GM18505 (cell line): ENCODE data around the gene PABPN1.

Experiments used
- ATAC-seq: cut with Tn5 transposase; IDR thresholded peaks from one replicate; pipeline ENCODE4 v1.9.1; 2021; ENCODE audit not compliant: unreplicated experiment
- POLR2A ChIP-seq: IDR thresholded peaks from 4 replicates; pipeline ENCODE4 v1.6.1; 2011; ENCODE audit warnings: borderline replicate concordance; ENCODE audit not compliant: insufficient read depth, insufficient read length; ENCODE audit errors: extremely low read depth

Gene PABPN1

DNA sequence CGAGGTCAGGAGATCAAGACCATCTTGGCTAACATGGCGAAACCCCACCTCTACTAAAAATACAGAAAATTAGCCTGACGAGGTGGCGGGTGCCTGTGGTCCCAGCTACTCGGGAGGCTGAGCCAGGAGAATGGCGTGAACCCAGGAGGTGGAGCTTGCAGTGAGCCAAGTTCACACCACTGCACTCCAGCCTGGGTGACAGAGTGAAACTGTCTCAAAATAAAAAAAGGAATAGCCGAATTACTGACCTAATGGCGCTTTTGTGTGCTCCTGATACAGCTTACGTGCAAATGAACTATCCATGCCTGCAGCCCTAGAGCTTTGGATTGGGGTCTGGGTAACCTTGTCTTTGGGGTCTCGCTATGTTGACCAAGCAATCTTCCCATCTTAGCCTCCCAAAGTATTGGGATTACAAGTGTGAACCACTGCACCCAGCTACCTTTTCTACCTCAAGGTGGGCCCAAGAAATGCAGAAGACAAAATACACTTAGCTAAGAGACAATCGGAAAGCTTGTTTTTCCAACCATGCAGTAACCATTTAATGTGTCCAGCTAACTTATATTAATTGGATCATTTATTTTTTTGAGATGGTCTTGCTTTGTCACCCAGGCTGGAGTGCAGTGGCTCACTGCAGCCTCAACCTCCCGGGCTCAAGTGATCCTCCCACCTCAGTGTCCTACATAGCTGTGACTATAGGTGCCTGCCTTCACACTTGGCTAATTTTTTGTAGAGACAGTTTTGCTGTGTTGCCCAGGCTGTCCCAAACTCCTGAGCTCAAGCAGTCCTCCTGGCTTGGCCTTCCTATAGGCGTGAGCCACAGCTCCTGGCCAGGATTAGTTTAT lies 5.5 kb downstream of the PABPN1 start:
- TF ChIP-seq POLR2A: peak; percentile 49
- no peak for ATAC-seq

DNA sequence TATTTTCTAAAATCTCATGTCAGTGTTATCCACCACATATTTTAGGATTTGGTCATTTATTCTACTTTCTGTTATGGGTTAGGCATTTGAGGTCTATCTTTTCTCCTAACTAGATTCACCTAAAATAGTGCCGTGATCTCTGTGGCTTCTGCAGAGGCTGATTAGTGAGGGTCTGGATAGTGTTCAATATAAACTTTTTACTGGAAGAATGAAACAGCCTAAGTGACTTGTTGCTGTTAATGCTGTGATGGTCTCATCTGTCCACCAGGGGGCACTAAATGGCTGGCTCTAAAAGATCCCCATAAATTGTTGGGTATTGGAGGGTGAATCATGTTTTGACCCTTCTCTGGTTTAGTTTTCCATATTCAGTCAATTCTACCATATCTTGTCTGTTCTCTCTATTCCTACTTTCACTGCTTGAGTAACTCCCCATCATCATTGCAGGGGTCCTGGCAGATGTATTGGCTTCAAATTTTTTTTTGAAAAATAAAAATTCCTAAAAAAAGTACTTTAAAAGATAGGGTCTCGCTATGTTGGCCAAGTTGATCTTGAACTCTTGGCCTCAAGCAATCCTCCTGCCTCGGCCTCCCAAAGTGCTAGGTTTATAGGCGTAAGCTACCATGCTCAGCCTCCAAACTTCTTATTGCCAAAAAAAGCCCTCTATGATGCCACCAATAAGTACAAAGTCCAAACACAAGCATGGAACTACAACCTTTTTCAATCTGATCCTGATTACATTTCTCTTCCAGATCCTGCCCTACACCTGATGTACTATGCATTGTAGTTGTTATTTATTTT lies 6.9 kb downstream of the PABPN1 start:
- no peak for ATAC-seq
- TF ChIP-seq POLR2A: peak; percentile 24

GRCh38 chr14:23335623-23336022 lies 14.4 kb downstream of the PABPN1 start:
- ATAC-seq: no peak
- TF ChIP-seq POLR2A: no peak

DNA sequence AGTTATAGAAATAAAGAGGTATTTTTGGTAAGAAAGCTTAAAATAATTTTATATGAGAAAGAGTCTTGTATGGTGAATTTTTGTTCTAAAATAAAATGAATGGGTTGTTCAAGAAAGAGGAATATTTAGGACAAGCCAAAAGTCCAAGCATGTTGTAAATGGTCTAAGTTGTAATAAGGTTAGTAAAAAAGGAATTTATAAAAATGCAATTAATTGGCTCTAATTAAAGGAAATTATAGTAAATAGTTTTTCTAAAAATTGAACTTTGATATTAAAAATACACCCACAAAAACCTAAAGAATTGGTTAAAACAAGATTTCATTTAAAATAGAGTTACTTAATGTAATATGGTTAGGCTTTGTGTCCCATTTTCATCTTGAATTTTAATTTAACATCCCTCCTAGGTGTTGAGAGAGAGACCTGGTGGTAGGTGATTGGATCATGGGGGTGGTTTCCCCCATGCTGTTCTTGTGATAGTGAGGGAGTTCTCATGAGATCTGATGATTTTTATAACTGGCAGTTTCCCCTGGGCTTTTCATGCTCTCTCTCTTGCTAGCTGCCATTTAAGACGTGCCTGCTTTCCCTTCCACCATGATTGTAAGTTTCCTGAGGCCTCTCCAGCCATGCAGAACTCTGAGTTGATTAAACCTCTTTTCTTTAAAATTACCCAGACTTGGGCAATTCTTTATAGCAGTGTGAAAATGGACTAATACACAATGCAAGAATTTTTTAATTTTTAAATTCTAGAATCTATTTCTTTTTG lies 18.4 kb downstream of the PABPN1 start:
- TF ChIP-seq POLR2A: no peak
- no peak for ATAC-seq

DNA sequence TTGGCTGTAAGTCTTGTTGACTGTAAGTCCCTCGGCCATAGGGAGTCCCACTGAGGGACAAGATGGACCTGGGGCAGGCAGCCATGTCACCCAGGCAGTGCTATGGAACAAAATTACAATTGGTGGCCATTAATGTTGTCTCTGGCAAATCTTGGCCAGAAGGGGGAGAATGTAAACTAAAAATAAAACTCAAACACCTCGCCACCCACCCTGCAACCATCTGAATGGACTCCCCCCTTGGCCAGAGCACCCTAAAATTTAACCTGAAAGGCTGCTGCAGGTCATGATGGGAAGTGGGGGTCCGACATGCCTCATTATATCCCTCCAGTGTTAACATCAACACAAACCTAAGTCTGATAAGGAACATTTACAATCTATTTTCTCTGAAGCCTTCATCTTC lies 23.2 kb downstream of the PABPN1 start:
- TF ChIP-seq POLR2A: no peak
- no peak for ATAC-seq

GRCh38 chr14:23345987-23346692 lies 24.9 kb downstream of the PABPN1 start:
- TF ChIP-seq POLR2A: no peak
- ATAC-seq: no peak

GRCh38 chr14:23346693-23347405 lies 25.6 kb downstream of the PABPN1 start:
- ATAC-seq: no peak
- TF ChIP-seq POLR2A: no peak

- no peak for TF ChIP-seq POLR2A
- no peak for ATAC-seq
Measured at GRCh38 chr14:23347406-23348296, 26.4 kb downstream of the PABPN1 start.

- ATAC-seq: no peak
- TF ChIP-seq POLR2A: no peak
Measured at GRCh38 chr14:23348297-23348655, 27.0 kb downstream of the PABPN1 start.

- TF ChIP-seq POLR2A: no peak
- ATAC-seq: no peak
Measured at GRCh38 chr14:23349156-23349845, 28.0 kb downstream of the PABPN1 start.

GRCh38 chr14:23351681-23352505 lies 30.6 kb downstream of the PABPN1 start:
- ATAC-seq: no peak

More at GRCh38 chr14:23351681-23352505, 30.6 kb downstream of the PABPN1 start:
- no peak for TF ChIP-seq POLR2A
